HG03439 (cell line): ENCODE data around the gene GRPEL1.

Experiments
- ATAC-seq: cut with Tn5 transposase; IDR thresholded peaks from one replicate; pipeline ENCODE4 v1.9.1; 2021; ENCODE audit warnings: mild to moderate bottlenecking, moderate library complexity; ENCODE audit not compliant: unreplicated experiment

Gene GRPEL1

GRCh38 chr4:7046971-7047370 lies 20.9 kb downstream of the GRPEL1 start:
- no peak for ATAC-seq

DNA sequence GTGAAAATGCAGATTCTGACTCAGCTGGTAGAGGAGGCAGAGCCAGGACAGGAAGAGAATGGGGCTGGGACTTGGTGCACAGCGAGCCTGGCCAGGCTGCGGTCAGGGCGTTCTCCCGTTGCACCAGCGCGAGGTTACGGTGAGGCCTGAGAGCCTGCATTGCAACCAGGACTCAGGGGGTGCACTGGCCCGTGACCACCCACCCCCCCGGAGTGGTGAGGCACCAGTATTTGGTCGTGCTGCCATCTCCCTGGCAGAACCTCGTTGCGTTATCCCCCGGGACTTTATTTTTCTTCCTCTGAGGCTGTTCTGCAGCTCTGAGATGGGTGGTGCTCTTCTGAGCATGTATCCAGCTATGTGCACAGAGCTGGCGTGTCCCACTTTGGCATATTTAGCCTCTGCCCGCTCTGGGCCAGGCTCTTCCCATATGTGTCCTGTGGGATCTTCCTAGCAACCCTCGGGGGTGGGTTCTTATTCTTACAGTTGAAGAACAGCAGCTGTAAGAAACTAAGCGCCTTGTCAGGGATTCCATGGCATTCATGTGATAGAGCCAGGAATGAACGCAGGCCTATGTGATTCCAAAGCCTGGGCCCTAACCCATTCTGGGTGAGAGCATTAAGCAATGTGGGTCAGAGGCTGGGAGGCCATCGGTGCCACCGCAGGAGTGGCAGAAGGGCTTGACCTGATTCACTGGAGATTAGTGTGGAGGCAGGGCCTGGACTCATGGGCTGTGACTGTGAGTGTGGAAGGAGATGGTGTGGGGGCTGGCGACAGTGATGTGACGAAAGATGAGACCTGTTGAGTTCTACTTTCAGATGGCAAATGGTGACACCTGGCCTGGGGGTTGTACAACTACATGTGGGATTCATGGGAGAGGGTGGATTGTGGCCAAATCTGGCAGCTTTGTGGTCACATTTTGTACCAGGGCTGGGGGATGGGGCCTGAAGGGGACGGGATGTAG lies 21.6 kb downstream of the GRPEL1 start:
- ATAC-seq = no peak

DNA sequence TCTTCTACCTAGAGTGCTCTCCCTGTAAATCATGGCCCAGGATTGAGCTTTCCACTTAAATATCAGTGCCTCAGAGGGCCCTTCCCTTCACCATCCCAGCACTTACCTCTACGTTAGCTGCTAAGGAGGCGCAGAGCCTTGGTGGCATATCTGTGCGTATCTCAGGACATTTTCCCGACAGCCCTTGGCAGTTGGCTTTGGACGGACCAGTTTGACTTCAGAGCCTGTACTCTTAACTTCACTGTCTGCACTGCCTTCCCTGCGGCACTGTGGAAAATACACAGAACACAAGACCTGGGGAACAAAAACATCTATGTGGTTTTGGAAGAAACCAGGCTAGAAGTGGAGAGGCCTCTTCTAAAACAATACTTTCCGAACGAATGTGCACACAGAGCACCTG lies 22.3 kb downstream of the GRPEL1 start:
- no peak for ATAC-seq

DNA sequence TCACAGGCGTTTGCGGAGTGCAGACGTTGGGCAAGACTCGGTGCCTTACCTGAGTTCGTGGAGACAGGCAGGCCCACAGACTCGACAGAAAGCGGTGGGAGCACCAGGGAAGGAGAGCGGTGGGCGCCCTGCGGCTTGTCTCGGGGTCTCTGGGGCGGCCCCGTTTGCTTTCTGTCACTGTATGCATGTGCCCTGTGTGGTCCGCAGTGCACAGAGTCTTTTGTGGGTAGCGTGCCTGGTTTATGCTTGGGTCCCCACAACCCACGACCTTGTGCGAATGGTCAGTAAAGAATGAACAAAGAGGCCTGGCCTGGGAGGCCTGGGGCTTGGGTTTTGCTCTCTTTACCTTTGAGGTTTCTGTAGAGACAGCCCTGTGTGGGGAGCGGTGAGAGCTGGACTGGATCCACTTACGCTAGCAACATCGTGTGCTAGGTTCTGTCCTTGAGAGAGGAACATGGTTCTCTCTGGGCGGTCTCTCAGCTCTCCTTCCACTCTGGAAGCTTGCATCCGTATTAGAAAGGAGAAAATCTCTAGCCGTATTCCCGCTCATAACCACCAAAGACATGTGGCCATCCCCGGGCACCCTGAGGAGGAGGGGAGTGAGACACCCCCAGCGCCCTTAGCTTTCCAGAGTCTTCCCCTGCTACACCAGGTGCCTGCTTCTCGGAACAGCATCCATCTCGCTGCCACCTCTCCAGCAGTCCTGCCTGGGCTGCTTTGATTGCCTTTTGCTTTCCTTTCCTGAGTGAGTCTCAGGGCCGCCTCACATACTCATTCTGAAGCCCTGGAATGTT lies 23.5 kb downstream of the GRPEL1 start:
- no peak for ATAC-seq

GRCh38 chr4:7043284-7044136 lies 24.4 kb downstream of the GRPEL1 start, which contains the start of gene TADA2B:
Gene TADA2B, plus strand, starts transcription at chr4:7043372. Its CDS starts 208 bp downstream, at chr4:7043580.
- peak; percentile 23 for ATAC-seq

DNA sequence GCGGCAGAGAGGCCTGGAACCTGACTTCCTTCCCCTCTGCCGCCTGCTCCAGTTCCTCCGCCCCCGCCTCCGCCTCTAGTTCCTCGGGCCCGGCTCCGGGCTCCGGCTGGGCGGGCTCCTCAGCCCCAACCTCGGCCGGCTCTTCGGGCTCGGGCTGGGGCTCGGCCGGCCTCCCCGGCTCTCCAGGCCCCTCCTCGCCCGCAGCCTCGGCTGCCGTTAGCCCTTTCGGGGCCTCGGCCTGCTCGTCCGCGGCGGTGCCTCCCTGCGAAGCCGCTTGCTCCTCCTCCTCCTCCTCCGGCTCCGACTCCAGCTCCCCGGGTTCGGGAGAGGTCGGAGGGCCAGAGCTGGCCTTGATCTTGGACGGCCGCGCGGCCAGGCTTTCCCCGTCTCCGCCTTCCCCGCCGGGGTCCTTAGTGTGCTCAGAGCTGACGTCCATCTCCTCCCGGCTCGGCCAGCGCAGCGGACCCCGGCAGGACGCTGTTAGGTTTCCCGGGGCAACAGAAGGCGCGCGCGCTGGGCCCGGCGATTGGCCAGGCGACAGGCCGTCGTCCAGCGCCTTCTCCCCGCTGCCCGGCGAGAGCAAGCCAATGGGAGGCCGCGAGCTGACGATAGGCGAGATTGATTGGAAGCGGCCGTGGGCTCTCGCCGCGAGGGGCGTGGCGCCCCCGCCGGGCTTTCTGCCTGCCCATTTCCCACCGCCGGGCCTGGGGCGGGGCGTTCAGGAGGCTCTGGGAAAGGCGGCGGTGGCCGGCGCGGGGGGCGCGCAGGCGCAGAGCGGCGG lies 25.2 kb downstream of the GRPEL1 start:
- peak; percentile 83 for ATAC-seq

- ATAC-seq = no peak
Observed at GRCh38 chr4:7041801-7042502, 25.9 kb downstream of the GRPEL1 start.

GRCh38 chr4:7041246-7041645 lies 26.6 kb downstream of the GRPEL1 start:
- no peak for ATAC-seq

DNA sequence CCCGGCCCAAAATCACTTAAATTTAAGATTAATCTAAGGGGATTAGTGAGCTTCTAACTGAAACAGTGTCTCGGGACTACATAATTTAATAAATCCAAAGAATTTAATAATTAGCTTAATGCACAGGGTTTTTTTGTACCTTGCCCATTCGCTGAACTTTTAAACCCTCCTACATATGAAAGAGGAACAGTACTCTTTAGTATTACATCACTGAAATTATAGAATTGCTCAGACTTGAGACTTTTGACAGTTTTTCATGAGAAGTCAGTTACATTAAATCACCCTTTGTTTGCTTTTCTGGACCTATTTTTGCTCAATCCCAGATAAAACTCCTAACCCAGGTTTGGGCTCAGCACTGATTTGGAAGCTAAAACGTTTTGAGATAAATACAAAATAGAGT lies 27.1 kb downstream of the GRPEL1 start:
- no peak for ATAC-seq

DNA sequence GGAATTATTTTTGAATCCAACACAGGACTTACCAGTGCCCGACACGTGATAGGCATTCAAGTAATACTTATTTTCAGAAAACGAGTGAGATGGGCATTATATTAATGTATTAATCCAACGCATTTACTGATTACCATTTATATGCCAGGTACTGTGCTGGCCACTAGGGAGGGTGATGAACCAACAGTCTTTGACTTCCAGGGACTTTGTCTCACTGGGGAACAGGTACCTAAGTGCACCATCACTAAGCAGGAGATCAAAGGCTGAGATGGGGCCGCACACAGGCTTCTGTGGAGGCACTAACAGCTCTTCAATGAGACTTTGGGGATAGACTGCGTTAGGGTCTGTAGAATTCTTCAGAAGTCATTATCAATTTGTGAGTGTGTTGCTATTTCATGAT lies 30.4 kb downstream of the GRPEL1 start:
- ATAC-seq = no peak

GRCh38 chr4:7034262-7035081 lies 33.4 kb downstream of the GRPEL1 start:
- ATAC-seq = no peak

DNA sequence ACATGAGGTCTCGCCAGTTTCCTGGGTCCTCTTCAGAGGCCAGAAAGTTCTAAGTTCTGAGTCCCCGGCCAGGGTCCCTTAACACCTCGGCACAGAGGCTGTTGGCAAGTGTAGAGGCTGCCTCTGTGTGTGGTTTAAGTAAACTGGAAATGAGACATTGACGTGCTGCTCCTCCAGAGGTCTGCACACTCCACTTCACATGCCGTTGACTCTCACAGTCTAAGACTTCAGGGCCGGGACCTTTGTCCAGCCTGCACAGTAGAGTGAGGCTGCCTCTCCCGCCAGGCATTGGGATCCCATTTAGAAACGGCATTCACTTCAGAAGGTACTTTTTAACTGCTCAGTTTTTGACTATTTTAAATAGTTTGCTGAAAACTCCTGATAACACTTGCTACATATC lies 35.3 kb downstream of the GRPEL1 start:
- no peak for ATAC-seq

- no peak for ATAC-seq
Observed at GRCh38 chr4:7031558-7032449, 36.1 kb downstream of the GRPEL1 start.

DNA sequence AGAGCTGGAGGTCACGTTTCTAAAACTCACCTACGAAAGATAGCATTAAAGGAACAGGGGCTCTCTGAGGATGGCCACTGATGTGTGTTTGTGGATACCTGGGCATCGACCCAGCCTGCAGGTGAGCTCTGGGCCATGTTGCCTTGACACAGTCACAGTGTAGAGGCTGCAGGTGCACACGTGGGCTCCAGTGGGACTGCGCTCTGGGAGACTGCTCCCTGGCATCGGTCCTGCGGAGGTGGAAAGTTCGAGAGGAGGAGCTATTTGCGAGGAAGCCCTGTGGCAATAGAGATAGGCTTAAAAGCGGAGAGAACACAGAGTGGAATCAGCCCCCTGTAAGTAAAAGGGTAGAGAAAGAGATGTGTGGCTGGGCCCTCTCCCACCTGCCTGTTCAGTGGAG lies 37.0 kb downstream of the GRPEL1 start:
- ATAC-seq = no peak

DNA sequence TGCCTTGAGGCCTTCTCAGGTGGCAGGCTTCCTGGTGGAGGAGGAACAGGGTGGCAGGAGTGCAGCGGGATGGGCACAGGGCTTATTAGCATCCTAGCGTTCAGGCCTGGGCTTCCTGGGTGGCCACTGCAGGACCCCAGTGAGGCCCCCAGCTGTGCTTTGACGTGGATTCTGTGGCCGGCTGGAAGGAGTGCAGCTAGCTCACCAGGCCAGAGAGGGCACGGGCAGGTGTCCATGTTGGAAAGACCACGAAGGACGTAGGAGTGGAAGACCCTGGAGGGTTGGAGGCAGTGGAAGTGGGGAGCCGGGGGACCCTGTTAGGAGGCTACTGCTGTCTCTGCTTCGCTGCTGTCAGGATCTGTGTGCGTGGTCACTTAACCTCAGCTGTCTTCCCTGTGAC lies 37.9 kb downstream of the GRPEL1 start:
- no peak for ATAC-seq

- no peak for ATAC-seq
Observed at GRCh38 chr4:7029212-7029611, 38.7 kb downstream of the GRPEL1 start.

DNA sequence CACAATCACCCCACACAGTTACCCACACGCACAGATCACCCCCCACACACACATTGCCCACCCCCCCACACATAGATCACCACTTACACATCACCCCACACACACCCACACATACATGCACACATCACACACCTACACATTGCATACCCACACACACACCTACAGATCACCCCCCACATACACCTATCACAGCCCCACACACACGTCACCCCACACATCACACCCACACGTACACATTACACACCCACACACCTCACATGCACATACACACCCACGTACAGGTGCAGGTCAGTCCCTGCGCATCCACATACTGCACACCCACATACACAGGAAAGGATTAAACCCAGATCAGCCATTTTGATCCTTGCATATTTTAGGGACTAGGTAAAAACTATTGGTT lies 40.0 kb downstream of the GRPEL1 start:
- no peak for ATAC-seq

GRCh38 chr4:7027284-7027683 lies 40.6 kb downstream of the GRPEL1 start:
- ATAC-seq = no peak
